NCI-H226 (cell line): ENCODE data around the gene CTPS1.
A peak's percentile ranks its signal among the peaks of the same experiment; 100 is the strongest.

ENCODE experiments used
- DNase-seq: peaks from one replicate; pipeline ENCODE4 v3.0.0-alpha.2; 2015

CTPS1 gene

DNA sequence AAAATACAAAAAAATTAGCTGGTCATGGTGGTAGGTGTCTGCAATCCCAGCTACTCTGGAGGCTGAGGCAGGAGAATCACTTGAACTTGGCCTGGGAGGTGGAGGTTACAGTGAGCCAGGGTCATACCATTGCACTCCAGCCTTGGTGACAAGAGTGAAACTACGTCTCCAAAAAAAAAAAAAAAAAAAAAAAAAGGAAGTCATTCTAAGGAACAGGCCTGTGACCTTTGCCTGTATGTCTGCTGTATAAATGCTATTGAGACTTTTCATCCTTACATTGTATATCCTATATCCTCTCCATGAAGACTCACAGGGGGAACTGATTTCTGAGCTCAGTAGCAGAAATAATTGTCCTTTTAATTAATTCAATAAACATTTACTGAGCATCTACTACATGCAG is 7.5 kb upstream of the CTPS1 start:
- DNase-seq: no peak

DNA sequence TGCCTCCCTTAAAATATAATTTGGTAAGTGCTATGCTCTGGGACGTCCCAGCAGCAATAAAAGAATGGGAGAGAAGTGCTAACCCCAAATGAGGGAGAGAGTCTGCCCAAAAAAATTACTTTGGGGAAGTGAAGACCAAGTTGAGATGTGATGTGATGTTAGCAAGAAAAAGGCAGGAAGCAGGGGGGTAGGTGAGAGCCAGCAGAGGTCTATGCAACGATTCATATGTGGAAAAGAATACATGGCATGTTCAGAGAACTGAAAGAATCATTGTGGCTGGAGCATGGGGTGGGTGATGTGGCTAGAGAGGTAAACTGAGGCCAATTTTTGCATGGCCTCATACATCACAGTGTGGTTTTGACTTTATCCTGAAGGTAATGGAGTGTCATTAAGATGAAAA is 5.6 kb upstream of the CTPS1 start:
- no peak for DNase-seq

DNA sequence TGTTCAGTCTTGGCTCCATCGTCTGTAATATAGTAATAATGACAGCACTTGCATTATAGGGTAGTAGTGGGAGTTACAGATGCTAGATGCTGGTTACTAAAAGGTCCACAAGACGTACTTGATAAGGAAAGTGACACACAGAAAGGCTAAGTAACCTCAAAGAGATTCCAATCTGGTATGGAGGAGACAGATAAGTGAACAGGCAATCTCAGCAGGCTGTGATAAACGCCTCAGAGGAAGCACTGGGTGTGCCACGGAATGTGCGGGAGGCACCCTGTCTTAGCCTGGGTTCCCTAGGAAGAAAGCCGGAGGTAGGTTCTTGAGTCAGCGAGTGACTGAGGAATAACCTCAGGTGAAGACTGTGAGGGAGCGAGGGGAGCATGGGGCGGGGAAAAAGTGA is 4.6 kb upstream of the CTPS1 start:
- peak; percentile 69 for DNase-seq

DNA sequence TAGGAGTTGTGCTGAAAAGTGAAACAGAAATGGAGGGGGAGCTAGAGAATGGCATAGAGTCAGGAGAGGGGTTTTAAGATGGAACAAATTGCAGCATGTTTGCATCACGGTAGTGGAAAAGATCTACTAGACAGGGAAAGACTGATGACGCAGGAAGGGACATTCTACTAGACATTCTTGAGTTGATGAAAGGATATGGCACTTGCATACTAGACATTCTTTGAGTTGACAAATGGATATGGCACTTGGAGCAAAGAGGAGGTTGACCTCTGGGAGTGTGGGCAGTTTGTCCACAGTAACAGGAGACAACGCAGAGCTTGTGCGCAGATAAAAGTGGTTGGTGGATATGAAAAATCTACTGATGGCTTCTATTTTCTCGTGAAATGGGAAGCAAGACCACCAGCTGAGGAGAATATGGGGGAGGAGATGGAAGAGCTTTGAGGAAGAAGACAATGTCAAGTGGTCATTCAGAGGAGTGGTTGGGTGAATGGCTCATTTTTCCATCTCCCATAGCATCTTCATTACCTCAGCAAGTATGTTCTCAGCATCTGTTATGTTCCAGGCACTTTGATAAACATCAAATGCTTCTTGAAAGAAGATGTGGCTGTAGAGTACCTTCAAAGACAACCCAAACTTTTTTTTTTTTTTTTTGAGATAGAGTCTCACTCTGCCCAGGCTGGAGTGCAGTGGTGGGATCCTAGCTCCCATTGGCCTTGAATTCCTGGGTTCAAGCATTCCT is 2.4 kb upstream of the CTPS1 start:
- DNase-seq: no peak

DNA sequence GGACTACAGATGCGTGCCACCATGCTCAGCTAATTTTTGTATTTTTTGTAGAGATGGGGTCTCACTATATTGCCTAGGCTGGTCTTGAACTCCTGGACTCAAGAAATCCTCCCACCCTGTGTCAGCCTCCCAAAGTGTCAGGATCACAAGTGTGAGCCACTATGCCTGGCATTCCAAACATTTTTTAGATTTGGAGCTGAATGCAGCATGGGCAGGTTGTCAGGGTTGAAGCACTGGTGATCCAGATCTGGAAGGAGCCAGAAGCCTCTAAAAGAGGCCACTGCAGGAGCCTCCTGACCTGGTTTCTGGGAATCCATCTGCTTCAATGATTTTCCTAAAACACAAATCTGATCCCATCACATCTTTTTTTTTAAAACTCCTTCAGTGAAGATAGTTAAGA is 1.8 kb upstream of the CTPS1 start:
- DNase-seq: peak; percentile 39

DNA sequence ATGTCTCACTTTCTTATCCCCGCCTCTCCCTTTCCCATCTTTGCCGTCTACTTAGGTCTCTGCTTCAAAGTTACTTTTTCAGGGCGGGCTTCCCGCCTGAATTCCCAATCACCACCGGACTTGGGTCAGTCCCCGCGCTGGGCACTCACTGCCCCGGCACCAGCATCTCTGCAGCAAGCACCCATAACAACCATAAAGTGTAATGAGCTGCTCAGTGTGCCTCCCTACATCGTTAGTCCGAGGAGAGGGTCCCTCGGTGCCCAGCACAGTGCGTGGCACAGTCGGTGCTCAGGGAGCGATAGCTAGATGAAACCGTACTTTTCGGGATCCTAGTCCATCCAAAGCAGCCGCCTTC is 633 bp upstream of the CTPS1 start:
- DNase-seq: no peak

DNA sequence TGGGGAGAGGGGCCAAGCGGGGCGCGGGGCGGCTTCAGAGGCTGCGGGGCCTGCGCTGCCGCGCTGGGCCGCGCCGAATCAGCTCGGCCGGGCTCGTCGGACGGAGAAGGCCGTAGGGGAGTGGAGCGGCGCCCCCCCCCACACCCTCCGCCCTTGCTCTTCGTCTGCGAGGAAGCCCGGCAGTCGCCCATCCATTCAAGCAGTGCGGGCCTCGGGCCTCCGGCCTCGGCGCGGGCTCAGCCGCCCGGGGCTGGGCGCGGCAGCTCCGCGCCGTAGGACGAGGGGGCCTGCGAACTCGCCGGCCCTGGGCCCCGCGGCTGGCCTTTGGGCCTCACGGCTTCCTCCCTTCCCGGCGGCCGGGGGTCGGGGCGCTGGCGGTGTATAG is 564 bp downstream of the CTPS1 start:
- DNase-seq: no peak

DNA sequence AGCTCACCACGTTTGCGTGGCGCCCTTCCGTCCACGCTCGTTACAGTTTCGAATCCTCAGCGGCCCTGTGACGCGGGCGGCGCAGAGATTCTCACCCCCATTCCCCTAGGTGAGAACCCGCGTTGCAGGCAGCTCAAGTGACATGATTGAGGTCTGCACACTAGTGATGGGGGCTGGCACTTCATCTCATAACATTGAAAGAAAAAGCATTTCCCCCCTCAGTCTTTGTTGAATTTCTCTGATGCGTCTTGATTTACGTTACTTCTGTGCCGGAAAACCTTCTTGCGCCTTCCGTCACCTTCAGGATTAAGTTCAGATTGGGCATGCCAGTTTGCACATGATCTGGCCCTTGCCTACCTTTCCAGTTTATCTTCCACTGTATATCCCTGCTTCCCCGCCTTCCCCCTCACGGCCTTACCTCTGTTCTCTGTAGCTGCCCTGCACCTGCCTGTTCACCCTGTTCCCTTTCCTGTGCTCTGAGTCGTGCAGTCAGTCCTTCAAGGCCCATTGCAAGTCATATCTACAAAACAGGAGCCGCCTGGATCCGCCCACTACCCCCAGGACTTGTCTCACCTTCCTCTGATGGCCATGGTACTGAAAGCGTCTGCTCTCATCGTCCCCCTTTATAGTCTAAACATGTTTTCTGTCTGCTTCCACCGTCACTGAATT is 1.1 kb downstream of the CTPS1 start:
- no peak for DNase-seq

DNA sequence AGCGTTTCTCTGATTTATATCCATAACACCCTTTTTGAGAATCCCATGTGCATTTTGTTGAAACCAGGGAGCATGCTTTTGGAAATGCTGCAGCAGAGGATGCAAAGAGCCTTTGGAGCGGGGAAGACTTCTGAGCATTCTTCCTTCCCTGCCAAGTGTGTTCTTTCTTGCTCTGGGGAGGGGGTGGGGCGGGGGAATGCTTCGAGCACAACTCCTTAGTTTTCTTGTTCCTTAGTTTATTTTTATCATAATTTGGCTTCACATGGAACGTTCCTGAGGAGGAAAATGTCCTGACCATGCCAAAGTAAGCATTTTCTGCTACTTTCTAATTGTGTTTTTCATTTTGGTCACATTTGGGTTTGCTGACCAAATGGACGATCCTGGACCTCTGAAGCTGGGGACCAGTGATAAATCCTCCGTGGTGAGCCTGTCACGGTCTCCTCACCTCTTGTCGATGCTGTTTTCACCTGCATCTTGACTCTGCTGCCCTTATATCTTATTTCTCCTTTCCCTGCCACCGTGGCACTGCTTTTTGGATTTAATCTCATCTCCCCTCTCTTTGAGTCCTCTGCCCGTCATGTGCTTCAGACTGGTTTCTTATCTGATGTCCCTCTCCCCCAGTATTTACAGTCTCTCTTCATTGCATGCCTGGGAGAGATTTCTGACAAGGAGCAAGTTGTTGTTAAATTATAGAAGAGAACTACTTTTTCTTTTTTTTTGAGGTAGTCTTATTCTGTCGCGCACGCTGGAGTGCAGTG is 2.4 kb downstream of the CTPS1 start:
- no peak for DNase-seq

DNA sequence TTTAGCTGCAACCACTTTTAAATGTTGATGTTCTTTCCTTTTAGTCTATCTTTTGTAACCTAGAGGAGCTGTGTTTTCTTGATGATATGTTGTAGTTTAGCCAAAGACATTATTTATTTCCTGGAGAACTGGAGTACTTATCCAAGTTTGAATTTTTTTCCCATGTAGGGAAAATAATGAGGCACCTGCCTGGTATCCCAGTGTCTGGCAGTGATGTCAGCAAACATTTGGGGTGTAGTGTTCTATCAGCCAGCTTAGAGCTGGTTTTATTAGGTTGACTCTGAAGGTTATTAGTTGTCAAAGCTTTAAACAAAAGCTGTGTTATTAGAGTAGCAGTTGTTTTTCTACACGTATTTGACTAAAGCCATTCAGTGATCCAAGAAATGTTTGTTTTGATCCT is 3.2 kb downstream of the CTPS1 start:
- DNase-seq: no peak

DNA sequence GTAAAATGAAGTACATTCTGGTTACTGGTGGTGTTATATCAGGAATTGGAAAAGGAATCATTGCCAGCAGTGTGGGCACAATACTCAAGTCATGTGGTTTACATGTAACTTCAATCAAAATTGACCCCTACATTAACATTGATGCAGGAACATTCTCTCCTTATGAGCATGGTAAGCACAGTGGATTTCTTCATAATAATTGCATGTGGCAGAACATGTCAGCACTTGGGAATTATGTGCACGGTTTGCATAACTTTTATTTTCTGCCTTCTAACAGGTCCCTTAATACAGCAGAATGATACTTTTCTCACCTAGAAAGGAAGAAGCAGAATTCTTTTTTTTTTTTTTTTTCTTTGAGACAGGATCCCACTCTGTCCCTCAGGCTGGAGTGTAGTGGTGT is 3.8 kb downstream of the CTPS1 start:
- no peak for DNase-seq

DNA sequence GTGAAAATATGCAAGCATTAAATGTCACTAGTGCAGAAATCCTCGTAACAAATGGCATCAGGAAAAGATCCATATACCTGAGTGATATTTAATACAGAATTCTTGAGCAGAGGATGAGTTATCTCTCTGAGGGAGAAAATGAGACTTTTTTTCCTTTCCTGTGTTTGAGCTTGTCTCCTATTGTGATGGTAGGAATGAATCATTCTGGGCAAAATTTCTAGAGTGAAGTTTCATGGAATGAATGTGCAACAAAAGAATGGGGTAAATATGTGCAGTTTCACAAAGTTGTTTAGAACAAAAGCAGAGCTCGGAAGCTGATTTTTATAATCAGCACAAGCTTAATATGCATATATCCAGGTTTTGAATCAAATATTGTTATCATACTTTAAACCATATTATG is 4.6 kb downstream of the CTPS1 start:
- no peak for DNase-seq

DNA sequence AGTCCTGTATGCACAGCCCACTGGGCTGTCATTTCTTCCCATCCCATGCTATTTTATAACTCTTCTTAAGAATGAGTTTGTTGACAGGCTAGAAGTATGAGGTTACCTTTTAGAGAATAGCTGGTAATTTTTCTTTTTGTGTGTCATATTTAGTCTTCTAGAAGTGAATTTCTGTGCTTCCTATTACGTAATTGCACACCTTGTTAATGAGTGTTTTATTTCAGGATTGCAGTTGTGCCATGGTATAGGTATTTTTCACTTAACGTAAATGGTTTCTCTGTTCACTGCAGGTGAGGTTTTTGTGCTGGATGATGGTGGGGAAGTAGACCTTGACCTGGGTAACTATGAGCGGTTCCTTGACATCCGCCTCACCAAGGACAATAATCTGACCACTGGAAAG is 5.0 kb downstream of the CTPS1 start:
- no peak for DNase-seq

DNA sequence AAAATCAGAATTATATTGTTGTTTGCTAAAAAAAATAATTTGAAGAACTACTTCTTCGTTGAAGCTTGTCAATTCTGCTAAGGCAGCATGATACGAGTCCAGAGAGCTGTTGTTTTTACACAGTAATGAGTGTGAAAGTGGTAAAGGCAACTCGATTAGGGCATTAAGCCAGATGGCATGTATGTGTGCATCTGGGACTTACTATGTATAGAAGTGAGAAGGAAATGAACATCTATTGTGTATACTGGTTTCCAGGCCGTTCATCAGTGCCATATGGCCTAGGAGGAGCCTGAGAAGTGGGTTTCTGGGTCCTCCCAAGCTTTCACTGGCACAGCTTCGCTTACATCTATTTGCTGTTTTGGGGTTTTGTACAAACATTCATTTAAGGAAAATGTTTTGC is 5.7 kb downstream of the CTPS1 start:
- DNase-seq: no peak

DNA sequence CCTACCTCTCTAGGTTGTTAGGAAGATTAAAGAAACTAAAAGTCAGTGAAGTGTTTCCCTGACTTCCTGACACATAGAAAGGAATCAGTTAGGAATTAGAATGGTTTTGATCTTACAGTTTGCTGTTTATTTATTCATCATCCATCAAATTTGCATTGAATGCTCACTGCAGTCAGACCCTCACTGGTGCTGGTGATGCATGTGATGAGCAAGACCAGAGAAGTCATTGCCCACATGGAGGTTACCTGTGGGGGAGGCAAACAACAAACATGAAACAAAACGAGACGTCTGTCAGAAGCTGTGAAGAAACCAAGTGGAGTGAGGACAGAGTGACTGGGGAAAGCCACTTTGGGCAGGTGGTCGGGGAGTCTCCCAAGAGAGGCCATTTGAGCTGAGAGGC is 6.4 kb downstream of the CTPS1 start:
- no peak for DNase-seq

DNA sequence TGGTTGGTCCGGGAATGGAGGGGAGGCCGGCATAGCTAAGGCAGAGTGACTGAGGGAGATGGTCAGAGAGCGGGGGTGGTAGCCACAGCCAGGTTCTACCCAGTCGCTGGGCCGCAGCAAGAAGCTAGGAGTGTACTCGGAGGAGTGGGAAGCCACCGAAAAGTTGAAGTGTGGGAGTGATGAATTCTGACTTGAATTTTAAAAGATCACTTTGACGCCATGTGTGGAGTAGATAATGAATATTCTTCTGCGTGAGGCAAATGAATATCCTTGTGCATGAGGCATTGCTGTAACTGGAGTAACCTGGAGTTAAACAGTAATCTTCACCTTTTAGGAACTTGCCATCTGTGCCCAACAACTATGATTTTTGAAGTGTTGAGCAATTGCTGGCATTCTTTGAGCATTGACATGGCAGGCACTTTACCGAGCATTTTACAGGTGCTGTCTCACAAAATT is 6.9 kb downstream of the CTPS1 start:
- DNase-seq: no peak

DNA sequence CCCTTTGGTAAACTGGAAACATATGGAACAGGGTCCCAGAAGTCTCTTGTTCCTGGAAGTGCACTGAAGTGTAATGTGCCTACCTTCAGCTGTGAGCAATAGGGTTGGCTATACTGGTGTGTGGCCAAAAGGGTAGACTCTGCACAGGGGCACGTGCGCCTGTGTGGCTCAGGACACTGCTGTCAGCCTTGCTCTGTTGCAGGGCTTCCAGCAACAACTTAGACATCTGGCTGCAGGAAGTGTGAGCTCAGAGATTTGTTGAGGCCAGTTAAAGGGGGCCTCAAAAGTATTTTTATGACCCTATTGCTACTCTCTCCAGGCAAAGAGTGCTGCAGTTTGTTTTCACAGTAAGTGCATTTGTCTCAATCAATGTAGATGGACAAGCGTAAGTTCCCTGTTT is 7.5 kb downstream of the CTPS1 start:
- no peak for DNase-seq

DNA sequence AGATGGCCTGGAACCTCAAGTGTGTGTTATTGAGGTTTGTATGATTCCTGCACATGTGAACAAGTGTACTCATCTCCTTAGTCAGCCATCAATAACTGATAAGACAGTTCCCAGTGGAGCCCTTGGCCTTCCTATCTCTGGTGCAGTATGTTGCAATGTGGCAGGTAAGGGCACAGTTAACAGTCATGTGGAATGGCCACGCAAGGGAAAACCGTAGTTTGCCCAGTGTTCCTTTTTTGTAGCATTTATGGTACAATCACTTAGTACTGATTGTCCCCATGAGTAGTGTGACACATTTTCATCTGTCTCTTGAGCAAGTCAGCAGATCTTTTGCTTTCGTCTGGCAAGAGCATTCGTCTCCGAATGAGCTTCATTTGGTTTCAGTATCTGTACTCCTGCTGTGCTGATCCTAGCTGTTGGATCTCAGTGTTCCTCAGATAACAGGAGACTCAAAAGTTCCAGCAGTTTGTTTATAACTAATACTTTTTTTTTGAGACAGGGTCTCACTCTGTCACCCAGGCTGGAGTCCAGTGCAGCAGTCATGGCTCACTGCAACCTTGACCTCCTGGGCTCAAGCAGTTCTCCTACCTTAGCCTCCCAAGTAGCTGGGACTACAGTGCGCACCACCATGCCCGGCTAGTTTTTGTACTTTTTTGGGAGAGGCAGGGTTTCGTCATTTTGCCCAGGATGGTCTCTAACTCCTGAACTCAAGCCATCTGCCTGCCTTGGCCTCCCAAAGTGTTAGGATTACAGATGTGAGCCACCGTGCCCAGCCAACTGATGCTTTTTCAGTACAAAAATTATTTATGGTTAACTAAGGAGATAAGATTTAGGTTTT is 8.2 kb downstream of the CTPS1 start:
- DNase-seq: no peak

DNA sequence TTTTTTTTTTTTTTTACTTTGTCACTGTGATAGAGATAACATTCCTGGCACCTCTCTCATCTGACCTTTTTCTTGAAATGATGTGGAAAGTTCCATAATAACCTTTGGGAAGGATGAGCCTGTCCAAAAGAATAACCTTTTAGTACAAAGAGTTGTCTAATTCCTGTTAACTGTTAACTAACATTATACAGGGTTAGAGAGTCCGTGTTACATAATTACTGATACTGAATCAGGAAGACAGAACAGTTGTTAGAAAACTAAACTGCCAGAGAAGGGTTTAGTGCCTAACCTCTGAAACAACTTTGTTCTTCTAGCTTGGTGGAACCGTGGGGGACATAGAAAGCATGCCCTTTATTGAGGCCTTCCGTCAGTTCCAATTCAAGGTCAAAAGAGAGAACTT is 8.8 kb downstream of the CTPS1 start:
- DNase-seq: no peak

DNA sequence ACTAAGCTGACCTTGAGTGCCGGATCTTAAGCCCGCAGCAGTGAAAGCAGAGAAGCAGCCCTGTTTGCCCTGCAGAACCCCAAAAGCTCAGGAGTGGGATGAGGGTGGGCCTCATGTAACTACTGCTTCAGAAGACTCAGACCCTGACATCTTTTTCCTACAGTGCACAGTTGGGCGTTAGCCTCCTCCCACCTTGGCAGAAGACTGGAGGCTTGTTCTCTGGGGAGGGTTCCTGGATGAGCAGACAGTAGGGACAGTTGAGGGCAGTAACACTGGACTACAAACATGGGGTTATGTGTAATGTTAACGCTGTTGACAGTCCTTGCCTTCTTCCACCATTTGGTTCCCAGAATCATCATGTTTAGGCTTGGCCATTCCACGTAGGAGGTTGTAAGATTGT is 9.6 kb downstream of the CTPS1 start:
- DNase-seq: no peak

DNA sequence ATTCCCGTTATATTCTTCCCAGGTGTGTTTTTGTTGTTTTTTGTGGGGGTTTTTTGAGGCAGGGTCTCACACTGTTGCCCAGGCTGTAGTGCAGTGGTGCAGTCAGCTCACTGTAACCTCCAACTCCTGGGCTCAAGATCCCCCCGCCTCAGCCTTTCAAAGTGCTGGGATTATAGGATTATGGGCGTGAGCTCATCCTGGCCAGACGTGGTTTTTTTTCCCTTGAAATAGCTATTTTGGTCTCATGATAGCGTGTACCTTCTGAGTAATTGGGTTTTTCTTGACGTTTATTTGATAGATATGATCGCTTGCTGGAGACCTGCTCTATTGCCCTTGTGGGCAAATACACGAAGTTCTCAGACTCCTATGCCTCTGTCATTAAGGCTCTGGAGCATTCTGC is 17.6 kb downstream of the CTPS1 start:
- no peak for DNase-seq

DNA sequence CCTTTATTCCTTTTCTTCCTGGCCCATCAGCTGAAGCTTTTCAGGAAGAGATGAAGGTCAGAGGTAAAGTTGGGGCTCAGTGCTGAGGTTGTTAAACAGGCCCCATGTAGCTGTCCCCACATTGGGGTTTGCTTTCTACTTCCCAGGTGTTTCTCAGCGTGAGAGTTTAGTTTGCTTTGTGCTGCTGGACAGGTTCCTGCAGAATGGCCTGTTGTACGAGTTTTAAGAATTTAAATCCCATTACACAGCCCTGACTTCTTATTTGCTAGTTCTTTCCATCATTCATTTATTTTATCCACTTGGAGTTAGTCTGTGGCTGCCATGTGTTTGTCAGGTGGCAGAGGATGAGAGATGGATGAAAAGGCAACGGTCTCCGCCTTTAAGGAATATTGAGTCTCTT is 19.2 kb downstream of the CTPS1 start:
- DNase-seq: no peak

DNA sequence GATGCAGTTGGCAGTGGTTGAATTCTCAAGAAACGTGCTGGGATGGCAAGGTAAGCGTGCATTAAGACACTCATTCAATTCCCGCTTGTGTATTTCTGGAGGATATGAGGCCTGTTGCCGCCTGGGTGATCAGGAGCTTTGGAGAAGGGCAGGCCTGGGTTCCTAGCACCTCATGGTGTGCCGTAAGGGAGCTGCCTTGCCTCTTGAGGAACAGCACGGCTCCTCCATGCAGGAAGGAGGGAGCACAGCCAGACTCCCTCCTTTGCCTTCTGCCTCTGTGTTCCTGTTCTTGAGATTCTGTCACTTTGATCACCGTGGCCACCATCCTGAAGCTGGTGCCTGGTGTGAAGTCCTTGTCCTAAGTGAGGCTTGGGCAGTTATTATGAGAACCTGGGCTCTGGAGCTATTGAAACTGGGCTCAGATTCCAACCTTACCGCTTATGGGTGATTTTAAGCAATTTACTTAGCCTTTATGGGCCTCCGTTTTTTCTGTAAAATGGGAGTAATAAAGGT is 23.7 kb downstream of the CTPS1 start:
- no peak for DNase-seq
